Aorta (tissue), 5 donors: ENCODE results near the gene TBX10. TPM values are rescaled to one million over a fixed set of nuclear protein-coding genes. Genes with fewer than 3 reads are reported as not detected.
"Not testable (repeated sequence)": the region's sequence is repeated elsewhere in the genome, so short reads cannot be mapped to it uniquely, and the experiment has no call there.

Experiments used
- ATAC-seq: fragments of 200-7000 bp; cut with Tn5 transposase; one replicate; pipeline ENCODE4 v1.9.1; 2022; ENCODE audit warnings: moderate library complexity; ENCODE audit not compliant: low FRiP score
- DNase-seq, 2 donors: peaks; one replicate each; pipeline ENCODE4 v3.0.0-alpha.2; 2020
- H3K27ac ChIP-seq, 2 donors: one replicate each; pipeline ENCODE4 v1.5.1; 2013; ENCODE audit warnings: low read length in 2 of 2, mild to moderate bottlenecking in 2 of 2, moderate library complexity in 2 of 2, control low read depth in 1 of 2, inconsistent platforms in 1 of 2, low read depth in 1 of 2
- H3K27me3 ChIP-seq, 2 donors: one replicate each; pipeline ENCODE4 v1.6.1; 2013; ENCODE audit warnings: control low read depth in 1 of 2, low read length in 1 of 2, mild to moderate bottlenecking in 1 of 2, moderate library complexity in 1 of 2; ENCODE audit not compliant: insufficient read depth in 2 of 2, control insufficient read depth in 1 of 2
- H3K36me3 ChIP-seq, 2 donors: one replicate each; pipeline ENCODE4 v1.6.1; 2013; ENCODE audit warnings: control low read depth in 1 of 2, low read length in 1 of 2, mild to moderate bottlenecking in 1 of 2; ENCODE audit not compliant: insufficient read depth in 2 of 2, control insufficient read depth in 1 of 2
- H3K4me1 ChIP-seq, 2 donors: one replicate each; pipeline ENCODE4 v1.6.1; 2013; ENCODE audit warnings: low read length in 2 of 2, control low read depth in 1 of 2, mild to moderate bottlenecking in 1 of 2, moderate library complexity in 1 of 2; ENCODE audit not compliant: insufficient read depth in 2 of 2, control insufficient read depth in 1 of 2
- H3K4me3 ChIP-seq, 2 donors: one replicate each; pipeline ENCODE4 v1.5.1; 2013; ENCODE audit warnings: low read length in 2 of 2, control low read depth in 1 of 2, mild to moderate bottlenecking in 1 of 2
- H3K9me3 ChIP-seq: one replicate; pipeline ENCODE4 v1.6.1; 2013; ENCODE audit warnings: mild to moderate bottlenecking, low read length; ENCODE audit not compliant: control insufficient read depth
- WGBS, 2 donors: extraction: QIAGEN DNeasy Blood & Tissue Kit; methylation state at CpG; one replicate each; pipeline ENCODE4 v1.1.7; 2013; 5-methylcytosine and 5-hydroxymethylcytosine counted together
- intact Hi-C, 2 donors: fragments of 100-400 bp; cut with DNase I; formaldehyde crosslinking; loops; one replicate each; pipeline versions ENCODE4 v1.14.2 to v1.15.0; 2022
- polyA plus RNA-seq, 2 donors: library from polyadenylated mRNA; stranded (reverse); fragments of 200-250 nt; gene quantifications; one replicate each; pipeline ENCODE4 v1.2.3, GENCODE V29; 2013
- total RNA-seq, 2 donors: library from RNA; stranded (reverse); fragmentation: NEBNext Ultra II Directional; extraction: Animal tissue kit (Norgen Biotek cat#: 25700); gene quantifications; one replicate each; pipeline ENCODE4 v1.2.1, GENCODE V29; 2021
- donor health status: healthy with polysubstance abuse.
- donor health status: Bipolar disorder and iron deficiency.
- donor health status: DM: no; HTN: no; CAD: no.
- donor health status: DM: no; HTN: no; CAD: no.
- donor health status: DM: yes; HTN: yes; CAD: no.

Gene TBX10
- total and polyA plus RNA-seq, 4 donors: 0.23 to 5.4 TPM; not detected in 2

- 98 to 100% methylated on average over 1 of the region's 1 CpG for WGBS, 2 donors
- not testable (repeated sequence) for ATAC-seq, DNase-seq
Measured at GRCh38 chr11:67623795-67624194, 15.8 kb downstream of the TBX10 start.

GRCh38 chr11:67622905-67623304, 16.7 kb downstream of the TBX10 start:
- H3K4me3 ChIP-seq, H3K4me1 ChIP-seq, intact Hi-C loops, H3K9me3 ChIP-seq, DNase-seq, H3K27ac ChIP-seq, H3K36me3 ChIP-seq, H3K27me3 ChIP-seq, ATAC-seq: not testable (repeated sequence)
- WGBS, 2 donors: 56 to 63% methylated on average over 7 of the region's 7 CpGs

More at GRCh38 chr11:67623795-67624194, 15.8 kb downstream of the TBX10 start:
- H3K27ac ChIP-seq, H3K27me3 ChIP-seq, intact Hi-C loops, H3K4me3 ChIP-seq, H3K4me1 ChIP-seq, H3K36me3 ChIP-seq, H3K9me3 ChIP-seq: not testable (repeated sequence)

DNA sequence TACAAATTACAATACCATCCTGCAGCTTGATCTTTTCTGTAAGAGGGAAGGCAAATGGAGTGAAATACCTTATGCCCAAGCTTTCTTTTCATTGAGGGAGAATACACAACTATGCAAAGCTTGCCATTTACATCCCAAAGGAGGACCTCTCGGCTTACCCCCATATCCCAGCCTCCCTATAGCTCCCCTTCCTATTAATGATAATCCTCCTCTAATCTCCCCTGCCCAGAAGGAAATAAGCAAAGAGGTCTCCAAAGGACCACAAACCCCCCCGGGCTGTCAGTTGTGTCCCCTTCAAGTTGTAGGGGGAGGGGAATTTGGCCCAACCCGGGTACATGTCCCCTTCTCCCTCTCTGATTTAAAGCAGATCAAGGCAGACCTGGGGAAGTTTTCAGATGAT, 17.6 kb downstream of the TBX10 start:
- H3K9me3 ChIP-seq, H3K4me3 ChIP-seq, DNase-seq, H3K27me3 ChIP-seq, ATAC-seq, H3K27ac ChIP-seq, intact Hi-C loops, H3K4me1 ChIP-seq, H3K36me3 ChIP-seq: not testable (repeated sequence)
- 44 to 66% methylated on average over 3 of the region's 3 CpGs for WGBS, 2 donors

- H3K36me3 ChIP-seq, ATAC-seq, H3K27ac ChIP-seq, H3K27me3 ChIP-seq, intact Hi-C loops, H3K4me1 ChIP-seq, DNase-seq, H3K4me3 ChIP-seq, H3K9me3 ChIP-seq: not testable (repeated sequence)
- 89 to 92% methylated on average over 13 of the region's 13 CpGs for WGBS, 2 donors
Measured at GRCh38 chr11:67620621-67621020, 18.9 kb downstream of the TBX10 start.

DNA sequence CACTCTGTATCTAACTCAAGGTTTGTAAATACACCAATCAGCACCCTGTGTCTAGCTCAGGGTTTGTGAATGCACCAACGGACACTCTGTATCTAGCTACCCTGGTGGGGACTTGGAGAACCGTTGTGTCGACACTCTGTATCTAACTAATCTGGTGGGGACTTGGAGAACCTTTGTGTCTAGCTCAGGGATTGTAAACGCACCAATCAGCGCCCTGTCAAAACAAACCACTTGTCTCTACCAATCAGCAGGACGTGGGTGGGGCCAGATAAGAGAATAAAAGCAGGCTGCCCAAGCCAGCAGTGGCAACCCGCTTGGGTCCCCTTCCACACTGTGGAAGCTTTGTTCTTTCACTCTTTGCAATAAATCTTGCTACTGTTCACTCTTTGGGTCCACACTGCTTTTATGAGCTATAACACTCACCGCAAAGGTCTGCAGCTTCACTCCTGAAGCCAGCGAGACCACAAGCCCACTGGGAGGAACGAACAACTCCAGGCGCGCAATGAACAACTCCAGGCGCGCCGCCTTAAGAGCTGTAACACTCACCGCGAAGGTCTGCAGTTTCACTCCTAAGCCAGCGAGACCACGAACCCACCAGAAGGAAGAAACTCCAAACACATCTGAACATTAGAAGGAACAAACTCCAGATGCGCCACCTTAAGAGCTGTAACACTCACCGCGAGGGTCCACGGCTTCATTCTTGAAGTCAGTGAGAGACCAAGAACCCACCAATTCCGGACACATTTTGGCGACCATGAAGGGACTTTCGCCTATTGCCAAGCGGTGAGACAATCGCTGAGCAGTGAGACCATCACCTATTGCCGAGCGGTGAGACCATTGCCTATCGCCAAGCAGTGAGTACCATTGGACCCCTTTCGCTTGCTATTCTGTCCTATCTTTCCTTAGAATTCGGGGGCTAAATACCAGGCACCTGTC, 19.6 kb downstream of the TBX10 start:
- WGBS, 2 donors: 91 to 93% methylated on average over 33 of the region's 33 CpGs
- H3K27me3 ChIP-seq, H3K36me3 ChIP-seq, intact Hi-C loops, H3K4me3 ChIP-seq, ATAC-seq, H3K9me3 ChIP-seq, DNase-seq, H3K4me1 ChIP-seq, H3K27ac ChIP-seq: not testable (repeated sequence)

- intact Hi-C loops, H3K9me3 ChIP-seq, H3K4me1 ChIP-seq, H3K27ac ChIP-seq, H3K27me3 ChIP-seq, H3K36me3 ChIP-seq, ATAC-seq, H3K4me3 ChIP-seq: not testable (repeated sequence)
- 93 to 94% methylated on average over 34 to 40 of the region's 40 CpGs for WGBS, 2 donors
- DNase-seq: peak in 1 of 2 donors; percentile 67
Measured at GRCh38 chr11:67618901-67619659, 20.5 kb downstream of the TBX10 start.

DNA sequence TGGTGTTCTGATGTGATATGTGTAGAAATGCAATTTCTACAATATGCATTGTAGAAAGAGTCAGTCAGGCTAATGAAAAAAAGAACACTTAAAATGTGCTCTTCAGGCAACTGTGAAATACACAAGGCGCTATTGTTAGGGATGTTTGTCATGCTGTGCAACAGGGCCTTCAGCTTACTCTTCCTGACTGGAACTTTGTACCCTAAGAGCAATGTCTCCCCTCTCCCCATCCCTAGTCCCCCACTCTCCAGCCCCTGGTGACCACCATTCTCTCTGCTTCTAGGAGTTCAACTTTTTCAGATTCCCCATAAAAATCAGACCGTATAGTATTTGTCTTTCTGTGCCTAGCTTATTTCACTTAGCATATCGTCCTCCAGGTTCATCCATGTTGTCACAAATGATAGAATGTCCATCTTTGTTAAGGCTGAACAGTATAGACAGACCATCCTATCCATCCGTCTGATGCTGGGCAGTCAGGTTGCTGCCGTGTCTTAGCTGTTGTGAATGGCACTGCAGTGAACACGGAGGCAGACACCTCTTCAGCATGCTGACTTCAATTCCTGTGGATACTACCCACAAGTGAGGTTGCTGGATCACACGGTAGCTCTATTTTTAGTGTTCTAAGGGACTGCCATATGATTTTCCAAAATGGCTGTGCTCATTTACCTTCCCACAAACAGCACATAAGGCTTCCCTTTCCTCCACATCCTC, 22.2 kb downstream of the TBX10 start:
- Histone ChIP-seq H3K27me3 (no peaks in the 10 kb centered on the region), H3K27ac (no peak overlapping the region), H3K36me3 (no peaks in the 10 kb centered on the region), H3K4me3 (no peak overlapping the region), H3K4me1 (no peaks in the 10 kb centered on the region), H3K9me3 (no peaks in the 10 kb centered on the region)
- intact Hi-C loops: no loop called here
- 69 to 74% methylated on average over 7 of the region's 7 CpGs for WGBS, 2 donors
- DNase-seq: no peak
- no peak for ATAC-seq

DNA sequence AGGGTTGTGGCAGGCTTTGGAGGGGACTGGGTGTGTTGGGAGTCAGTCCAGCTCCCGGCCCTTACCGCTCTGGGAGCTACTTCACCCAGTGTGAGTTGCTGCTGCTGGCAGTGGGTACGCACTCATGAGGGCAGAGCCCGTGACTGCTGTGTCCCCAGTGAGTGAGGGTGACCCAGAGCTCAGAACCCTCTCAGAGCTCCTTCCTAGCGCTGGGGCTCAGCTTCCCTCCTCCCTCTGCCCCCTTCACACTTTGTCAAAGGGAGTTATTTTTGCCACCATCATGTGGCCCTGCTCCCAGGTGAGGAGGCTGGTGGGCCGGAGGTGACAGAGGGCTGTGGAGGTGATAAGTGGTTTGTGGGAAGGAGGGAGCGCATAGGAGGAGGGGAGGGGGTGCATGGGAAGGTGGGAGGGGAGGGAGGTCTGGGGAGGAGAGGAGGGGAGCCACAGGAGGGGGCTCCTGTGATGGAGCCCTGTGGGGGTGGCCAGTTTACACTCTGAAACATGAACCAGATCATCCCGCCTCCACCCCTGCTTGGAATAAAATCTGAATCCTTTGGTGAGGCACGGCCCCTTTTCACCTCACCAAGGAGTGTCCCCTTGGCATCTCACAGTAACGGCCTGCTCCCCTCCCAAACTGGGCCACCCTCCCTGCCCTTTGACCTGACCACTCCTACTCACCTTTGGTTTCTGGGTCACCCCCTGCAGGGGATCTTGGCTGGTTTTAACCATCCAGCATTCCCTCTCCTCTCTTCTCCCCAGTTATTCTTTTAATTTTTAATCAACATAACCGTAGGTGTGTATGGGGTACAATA, 22.9 kb downstream of the TBX10 start:
- intact Hi-C loops: no loop called here
- 28 to 29% methylated on average over 10 to 11 of the region's 11 CpGs for WGBS, 2 donors
- Histone ChIP-seq H3K27ac (no peak overlapping the region), H3K9me3 (no peaks in the 10 kb centered on the region), H3K4me3 (no peak overlapping the region), H3K36me3 (no peaks in the 10 kb centered on the region), H3K4me1 (no peaks in the 10 kb centered on the region), H3K27me3 (no peaks in the 10 kb centered on the region)
- ATAC-seq (no peak), DNase-seq (no peak)
